Measurements from ENCODE around the gene SAMM50.

SAMM50 gene

GRCh38 chr22:43955040-43955882, at the start of gene SAMM50:
SAMM50 (plus strand) TSS chr22:43955442; CDS start chr22:43955578, 136 bp downstream.
- peak; percentile 92 for DNase-seq

GRCh38 chr22:43905681-43906080, 49.6 kb upstream of the SAMM50 start:
- no peak for DNase-seq

- no peak for DNase-seq
Measured at GRCh38 chr22:43909708-43910107, 45.5 kb upstream of the SAMM50 start.

DNA sequence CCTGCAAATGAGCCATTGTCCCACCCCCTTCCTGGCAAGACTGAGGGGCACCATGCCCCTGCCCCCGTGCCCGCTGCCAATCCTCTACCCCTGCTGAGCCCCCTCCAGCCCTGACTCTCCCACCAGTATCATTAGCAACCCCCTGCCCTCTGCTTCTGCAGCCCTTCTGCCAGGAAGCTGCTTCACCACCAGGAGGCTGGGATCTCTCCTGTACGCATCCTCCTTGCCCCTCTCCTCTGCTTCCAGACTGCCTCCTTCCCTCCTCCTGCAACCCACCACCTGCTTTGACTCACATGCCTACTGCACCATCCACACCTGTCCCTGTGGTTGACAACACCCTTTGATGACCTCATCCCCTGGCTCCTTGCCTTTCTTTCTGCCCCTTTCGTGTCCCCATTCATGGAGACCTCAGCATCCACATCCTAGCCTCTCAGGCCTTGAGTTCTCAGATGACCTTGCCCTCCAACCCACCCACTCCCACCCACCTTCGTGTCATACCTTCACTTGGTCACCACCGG, 45.0 kb upstream of the SAMM50 start:
- DNase-seq: no peak

- DNase-seq: no peak
Measured at GRCh38 chr22:43911351-43911750, 43.9 kb upstream of the SAMM50 start.

- no peak for DNase-seq
Measured at GRCh38 chr22:43917521-43917920, 37.7 kb upstream of the SAMM50 start.

GRCh38 chr22:43919106-43919973, 35.9 kb upstream of the SAMM50 start:
- DNase-seq: no peak

DNA sequence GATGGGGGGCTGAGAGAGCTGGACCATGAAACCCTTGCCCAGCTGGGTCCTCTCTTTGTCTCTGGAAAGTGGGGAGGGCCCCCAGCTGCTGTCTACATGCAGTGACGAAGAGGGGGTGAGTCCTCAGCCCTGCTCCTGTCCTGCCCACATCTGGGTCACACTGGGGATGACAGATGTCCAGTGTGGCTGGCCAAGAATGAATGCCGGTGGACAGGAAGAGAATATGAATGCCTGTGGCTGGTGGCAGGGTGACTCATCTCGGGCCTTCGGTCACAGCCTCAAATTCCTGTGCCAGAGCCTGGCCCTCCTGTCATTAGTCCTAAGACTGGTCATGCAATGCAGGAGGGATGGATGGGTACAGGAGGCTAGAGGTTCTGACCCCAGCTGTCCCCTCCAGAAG, 33.9 kb upstream of the SAMM50 start:
- no peak for DNase-seq

- DNase-seq: no peak
Measured at GRCh38 chr22:43922123-43922522, 33.1 kb upstream of the SAMM50 start.

DNA sequence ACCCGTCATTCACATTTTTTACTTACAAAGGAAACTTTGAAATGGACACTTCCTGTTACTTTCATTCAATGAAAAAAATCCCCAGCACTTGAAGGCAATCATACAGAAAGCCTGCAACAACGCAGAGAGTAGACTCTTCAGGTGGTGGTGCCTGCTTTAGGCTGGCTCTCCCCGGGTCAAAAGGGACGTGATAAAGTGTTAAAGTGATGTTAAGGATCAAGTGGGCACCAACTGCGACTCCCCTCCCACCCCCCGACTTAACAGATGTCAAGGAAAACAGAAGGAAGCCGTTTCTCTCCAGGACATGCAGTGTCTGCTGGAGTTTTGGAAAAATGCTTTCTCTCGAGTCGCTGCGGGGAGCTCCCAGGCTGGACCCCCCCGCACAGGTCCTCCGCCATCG, 32.1 kb upstream of the SAMM50 start:
- peak; percentile 12 for DNase-seq

DNA sequence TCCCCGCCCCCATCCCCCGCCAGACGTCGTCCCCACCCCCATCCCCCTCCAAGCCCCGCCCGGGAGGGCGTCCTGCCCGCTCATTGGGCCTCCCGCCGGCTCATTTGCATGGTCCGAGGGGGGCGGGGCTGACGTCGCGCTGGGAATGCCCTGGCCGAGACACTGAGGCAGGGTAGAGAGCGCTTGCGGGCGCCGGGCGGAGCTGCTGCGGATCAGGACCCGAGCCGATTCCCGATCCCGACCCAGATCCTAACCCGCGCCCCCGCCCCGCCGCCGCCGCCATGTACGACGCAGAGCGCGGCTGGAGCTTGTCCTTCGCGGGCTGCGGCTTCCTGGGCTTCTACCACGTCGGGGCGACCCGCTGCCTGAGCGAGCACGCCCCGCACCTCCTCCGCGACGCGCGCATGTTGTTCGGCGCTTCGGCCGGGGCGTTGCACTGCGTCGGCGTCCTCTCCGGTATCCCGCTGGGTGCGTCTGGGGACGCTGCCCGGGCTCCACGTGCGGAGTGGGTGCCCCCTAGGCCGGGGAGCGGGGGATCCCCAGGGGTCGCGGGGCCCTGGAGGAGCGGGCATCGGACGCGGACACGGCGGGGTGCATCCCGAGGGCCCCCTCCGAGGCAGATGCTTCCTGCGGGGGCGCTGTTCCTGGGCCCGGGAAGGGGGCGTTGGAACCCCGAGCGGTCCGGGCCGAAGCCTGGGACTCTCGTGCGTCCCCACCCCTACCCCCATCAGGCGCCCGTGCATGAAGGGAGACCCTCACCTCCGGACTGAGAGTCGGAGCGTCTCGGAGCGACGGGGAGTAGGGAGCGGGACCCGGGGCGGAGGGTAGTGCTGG, 31.4 kb upstream of the SAMM50 start, which contains the start of gene PNPLA3:
Gene PNPLA3 (plus strand): TSS at position 175 of the 834 bp plus-strand sequence. CDS start 107 bp downstream, at position 282.
- DNase-seq: peak; percentile 77

DNA sequence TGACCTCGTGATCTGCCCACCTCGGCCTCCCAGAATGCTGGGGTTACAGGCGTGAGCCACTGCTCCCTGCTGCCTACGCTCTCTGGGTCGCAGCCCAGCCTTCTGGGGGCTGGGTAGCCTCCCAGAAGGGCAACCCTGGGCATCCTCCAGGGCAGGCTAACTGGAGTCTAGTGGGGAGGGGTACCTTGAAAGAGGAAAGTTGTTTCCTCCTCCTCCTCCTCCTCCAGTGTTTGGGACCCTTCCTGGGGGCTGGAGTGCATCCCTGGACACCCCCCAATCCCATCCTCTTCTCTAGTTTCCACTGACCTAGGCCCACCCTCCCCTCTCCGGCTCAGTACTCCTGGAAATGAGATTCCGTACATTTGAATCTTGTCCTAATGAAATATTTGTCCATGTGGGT, 30.4 kb upstream of the SAMM50 start:
- no peak for DNase-seq

DNA sequence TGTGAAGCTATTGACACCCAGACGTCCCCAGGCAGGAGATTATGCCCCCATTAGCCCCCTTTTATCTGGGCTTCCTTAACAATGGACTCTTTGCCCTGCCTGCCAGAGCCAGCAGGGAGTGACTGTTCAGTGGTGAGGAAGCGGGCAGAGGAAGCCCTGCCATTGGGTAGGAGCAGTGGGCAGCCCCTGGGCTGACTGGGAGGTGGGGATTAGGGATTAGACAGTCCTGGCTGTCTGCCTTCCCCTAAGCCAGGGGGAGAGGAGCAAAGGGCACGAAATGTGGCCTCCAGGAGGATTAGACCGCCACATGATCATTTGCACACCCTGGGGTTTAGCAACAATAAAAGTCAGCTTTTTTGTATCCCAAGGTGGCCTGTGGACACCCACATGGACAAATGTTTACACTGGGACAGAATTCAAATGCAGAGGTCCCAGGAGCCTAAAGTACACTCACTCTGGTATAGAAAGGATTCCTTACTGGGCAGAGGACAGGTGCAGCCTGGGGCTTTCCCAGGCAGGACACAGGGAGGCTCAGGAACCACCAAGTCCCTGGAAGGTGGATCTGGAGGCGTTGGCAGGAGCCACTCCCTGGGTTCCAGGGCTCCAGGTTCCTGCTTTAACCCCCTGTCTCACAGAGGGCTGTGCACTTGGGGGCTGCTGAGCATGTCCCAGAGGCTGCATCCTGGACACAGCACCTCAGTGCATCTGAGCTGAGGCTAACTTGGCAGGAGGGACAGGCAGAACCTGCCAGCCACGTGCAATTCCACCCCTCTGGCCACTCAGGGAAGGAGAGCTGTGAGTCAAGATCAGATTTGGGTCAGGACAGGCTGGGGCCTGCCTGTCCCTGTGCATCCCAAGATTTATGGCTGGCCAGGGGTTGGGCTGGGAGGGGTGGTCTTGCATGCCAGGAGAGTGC, 29.6 kb upstream of the SAMM50 start:
- DNase-seq: no peak

GRCh38 chr22:43926349-43926710, 28.9 kb upstream of the SAMM50 start:
- DNase-seq: no peak

DNA sequence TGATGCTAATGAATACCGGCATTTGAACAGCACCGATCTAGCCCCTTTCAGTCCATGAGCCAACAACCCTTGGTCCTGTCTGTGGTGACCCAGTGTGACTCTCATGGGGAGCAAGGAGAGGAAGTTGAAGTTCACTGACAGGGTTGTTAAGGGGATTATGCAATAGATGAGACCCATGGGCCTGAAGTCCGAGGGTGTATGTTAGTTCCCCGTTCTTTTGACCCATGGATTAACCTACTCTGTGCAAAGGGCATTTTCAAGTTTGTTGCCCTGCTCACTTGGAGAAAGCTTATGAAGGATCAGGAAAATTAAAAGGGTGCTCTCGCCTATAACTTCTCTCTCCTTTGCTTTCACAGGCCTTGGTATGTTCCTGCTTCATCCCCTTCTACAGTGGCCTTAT, 26.8 kb upstream of the SAMM50 start:
- DNase-seq: no peak

DNA sequence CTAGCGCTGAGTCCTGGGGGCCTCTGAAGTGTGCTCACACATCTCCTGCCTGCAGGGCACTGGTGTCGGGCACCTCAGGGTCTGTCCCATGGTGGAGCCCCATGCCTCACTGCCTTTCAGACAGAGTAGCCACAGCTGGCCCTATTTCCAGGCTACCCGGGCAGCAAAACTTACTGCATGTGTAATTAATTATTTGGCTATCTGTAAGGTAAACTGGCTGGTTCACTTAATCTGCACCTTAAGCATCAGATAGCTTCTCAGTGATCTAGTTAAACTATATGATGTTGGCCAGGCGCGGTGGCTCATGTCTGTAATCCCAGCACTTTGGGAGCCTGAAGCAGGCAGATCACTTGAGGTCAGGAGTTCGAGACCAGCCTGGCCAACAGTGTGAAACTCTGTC, 26.3 kb upstream of the SAMM50 start:
- DNase-seq: no peak

- DNase-seq: no peak
Measured at GRCh38 chr22:43931771-43932170, 23.5 kb upstream of the SAMM50 start.

- no peak for DNase-seq
Measured at GRCh38 chr22:43941449-43941848, 13.8 kb upstream of the SAMM50 start.

DNA sequence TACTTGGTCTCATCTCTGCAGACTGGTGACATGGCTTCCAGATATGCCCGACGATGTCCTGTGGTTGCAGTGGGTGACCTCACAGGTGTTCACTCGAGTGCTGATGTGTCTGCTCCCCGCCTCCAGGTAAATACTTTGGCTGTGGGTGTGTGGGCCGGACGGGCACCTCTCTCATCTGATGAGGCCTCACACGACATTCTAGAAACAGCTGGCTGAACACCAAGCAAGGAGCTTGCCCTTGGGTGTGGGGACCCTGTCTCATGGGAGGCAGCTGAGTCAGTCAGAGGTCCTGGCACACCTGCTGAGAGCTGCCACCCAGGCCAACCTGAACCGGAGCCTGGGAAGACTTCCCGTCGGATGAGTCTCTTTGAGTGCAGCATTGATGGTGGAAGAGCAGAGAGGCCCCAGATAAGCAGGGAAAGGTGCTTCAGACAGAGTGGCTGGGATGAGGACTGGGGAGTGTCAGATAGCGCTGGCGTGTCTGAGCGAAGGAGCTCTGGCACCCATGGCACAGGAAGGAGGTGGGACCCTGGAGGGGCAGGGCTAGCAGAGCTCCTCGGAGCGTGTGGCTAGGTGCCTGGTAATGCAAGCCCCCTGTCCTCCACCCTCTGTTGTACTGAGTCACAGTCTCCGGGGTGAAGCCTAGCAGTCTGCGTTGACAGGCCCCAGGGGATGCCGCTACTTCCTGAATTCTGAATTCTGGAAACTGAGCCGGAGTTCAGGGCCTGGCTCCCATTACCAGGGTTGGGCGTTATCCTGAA, 10.4 kb upstream of the SAMM50 start:
- no peak for DNase-seq

DNA sequence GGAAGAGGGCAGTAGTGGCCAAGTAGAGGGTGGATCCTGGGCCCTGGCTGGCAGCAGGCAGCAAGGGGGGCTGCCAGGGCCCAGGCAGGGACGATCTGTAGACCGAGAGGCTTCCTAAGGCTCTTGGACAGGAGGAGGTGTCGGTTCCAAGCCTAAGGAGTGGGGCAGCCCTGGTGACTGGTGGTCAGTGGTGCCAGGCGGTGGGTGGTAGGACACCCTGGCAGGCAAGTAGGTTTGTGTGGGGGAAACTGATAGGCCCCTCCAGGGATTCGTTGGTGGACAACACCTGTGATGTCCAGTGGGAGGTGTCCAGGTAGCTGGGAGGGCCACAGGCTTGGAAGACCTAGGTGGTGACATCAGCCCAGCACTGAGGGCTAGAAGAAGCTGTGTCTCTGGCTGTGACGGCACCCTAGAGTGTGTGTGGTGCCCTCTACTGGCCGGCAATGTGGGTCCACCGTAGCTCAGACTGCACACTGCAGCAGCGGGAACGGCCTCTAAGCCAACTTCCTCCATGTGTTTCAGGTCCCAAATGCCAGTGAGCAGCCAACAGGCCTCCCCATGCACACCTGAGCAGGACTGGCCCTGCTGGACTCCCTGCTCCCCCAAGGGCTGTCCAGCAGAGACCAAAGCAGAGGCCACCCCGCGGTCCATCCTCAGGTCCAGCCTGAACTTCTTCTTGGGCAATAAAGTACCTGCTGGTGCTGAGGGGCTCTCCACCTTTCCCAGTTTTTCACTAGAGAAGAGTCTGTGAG, 9.4 kb upstream of the SAMM50 start:
- peak; percentile 62 for DNase-seq
